Measurements from ENCODE around the gene RPRD1A.

RPRD1A gene

DNA sequence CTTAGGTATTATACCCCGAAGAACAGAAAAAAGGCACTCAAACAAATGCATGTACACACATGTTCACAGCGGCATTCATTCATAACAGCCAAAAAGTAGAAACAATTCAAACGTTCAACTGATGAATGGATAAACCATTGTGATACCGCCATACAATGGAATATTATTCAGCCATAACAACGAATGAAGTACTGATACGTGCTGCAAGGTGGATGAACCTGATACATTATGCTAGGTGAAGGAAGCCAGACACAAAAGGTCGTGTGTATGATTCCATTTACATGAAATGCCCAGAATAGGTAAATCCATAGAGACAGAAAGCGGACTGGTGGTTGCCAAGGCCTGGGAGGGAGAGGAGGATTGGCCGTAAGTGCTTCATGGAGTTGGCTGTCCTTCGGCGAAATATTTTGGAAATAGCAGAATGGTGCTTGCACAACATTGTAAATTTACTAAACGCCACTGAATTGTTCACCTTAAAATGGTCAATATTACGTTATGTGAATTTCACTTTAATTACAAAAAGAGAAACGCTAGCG is 95.6 kb downstream of the RPRD1A start:
- TF ChIP-seq GATA2 (IDR thresholded peaks at IDR 0.05; ENCODE audit: low read depth, low read length) = no peak
- TF ChIP-seq GATA3 (IDR thresholded peaks at IDR 0.05; ENCODE audit: low read depth, low read length) = no peak

- TF ChIP-seq GATA3 (IDR thresholded peaks at IDR 0.05; ENCODE audit: low read depth, low read length) (no peak), GATA2 (IDR thresholded peaks at IDR 0.05; ENCODE audit: low read depth, low read length) (no peak)
Measured at GRCh38 chr18:35969676-35970075, 97.7 kb downstream of the RPRD1A start.

DNA sequence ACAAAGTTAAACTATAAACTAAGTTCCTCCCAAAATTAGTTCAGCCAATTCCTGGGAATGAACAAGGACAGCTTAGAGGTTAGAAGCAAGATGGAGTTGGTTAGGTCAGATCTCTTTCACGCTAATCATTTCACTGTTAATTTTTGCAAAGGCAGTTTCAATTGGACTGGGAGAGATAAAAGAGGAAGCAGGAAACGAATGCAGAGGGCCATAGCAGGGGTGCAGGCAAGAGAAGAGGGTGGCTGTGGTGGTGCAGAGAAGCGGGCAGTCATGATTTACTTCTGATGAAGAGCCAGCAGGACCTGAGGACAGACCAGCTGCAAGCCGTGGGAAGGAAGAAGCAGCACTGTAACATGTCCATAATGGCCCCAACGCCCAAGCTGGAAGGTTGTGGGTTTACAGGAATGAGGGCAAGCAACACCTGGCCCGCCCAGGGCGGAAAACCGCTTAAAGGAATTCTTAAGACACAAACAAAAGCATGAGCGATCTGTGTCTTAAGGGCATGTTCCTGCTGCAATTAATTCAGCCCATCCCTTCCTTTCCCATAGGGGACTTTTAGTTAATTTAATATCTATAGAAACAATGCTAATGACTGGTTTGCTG is 99.0 kb downstream of the RPRD1A start:
- no peak for TF ChIP-seq GATA2 (IDR thresholded peaks at IDR 0.05; ENCODE audit: low read depth, low read length)
- no peak for TF ChIP-seq GATA3 (IDR thresholded peaks at IDR 0.05; ENCODE audit: low read depth, low read length)

GRCh38 chr18:35964319-35964718 is 103.0 kb downstream of the RPRD1A start:
- TF ChIP-seq GATA3 (IDR thresholded peaks at IDR 0.05; ENCODE audit: low read depth, low read length) (no peak), GATA2 (IDR thresholded peaks at IDR 0.05; ENCODE audit: low read depth, low read length) (no peak)

DNA sequence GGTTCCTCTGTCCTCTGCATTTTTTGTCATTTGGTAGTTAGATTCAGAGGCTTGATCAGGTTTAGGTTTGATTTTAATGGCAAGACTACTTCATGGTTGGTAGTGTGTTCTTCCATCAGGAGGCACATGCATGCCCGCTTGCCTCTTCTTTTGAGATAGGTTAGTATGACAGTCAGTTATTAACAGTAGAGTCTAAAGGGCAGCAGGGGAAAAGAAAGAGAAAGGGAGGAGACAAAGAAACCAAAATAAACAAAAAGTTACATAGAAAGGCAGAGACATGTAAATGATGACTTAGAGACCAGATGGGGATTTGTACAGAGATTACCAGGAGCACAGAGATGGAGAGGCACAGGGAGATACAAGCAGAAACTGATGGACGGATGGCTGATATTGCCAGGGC is 105.0 kb downstream of the RPRD1A start:
- TF ChIP-seq GATA2 (IDR thresholded peaks at IDR 0.05; ENCODE audit: low read depth, low read length) = no peak
- no peak for TF ChIP-seq GATA3 (IDR thresholded peaks at IDR 0.05; ENCODE audit: low read depth, low read length)

- TF ChIP-seq GATA3 (IDR thresholded peaks at IDR 0.05; ENCODE audit: low read depth, low read length) = no peak
- TF ChIP-seq GATA2 (IDR thresholded peaks at IDR 0.05; ENCODE audit: low read depth, low read length) = no peak
Measured at GRCh38 chr18:35956226-35956625, 111.1 kb downstream of the RPRD1A start.

DNA sequence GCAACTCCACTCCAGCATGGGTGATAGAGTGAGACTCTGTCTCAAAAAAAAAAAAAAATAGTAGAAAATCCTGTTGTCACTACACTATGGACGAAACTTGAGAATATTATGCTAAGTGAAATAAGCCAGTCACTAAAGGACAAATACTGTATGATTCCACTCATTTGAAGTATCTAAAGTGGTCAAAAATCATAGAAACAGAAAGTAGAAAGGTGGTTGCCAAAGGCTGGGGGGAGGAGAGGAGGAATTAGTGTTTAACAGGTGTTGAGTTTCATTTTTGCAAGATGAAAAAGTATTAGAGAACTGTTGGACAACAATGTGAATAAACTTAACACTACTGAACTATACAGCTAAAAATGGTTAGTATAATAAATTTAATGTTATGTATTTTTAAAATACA is 113.7 kb downstream of the RPRD1A start:
- TF ChIP-seq GATA3 (IDR thresholded peaks at IDR 0.05; ENCODE audit: low read depth, low read length) = no peak
- TF ChIP-seq GATA2 (IDR thresholded peaks at IDR 0.05; ENCODE audit: low read depth, low read length) = no peak

DNA sequence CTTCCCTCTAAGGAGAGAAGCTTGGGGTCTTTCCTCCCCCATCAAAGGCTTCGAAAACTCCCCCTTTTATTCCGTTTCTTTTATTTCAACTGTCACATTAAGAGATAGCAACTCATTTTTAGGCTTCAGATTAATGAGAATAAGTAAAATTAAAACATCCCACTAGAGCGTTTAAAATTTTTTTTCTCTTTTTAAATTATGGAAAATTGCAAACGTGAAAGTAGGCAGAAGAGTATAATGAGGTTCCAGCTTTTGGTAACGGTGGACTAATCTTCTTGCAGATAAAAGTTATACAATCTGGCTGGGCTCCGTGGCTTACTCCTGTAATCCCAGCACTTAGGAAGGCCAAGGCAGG is 116.8 kb downstream of the RPRD1A start:
- no peak for TF ChIP-seq GATA3 (IDR thresholded peaks at IDR 0.05; ENCODE audit: low read depth, low read length)
- no peak for TF ChIP-seq GATA2 (IDR thresholded peaks at IDR 0.05; ENCODE audit: low read depth, low read length)

- no peak for TF ChIP-seq GATA2 (IDR thresholded peaks at IDR 0.05; ENCODE audit: low read depth, low read length)
- TF ChIP-seq GATA3 (IDR thresholded peaks at IDR 0.05; ENCODE audit: low read depth, low read length) = no peak
Measured at GRCh38 chr18:35949903-35950627, 117.3 kb downstream of the RPRD1A start.

- TF ChIP-seq GATA3 (IDR thresholded peaks at IDR 0.05; ENCODE audit: low read depth, low read length) (no peak), GATA2 (IDR thresholded peaks at IDR 0.05; ENCODE audit: low read depth, low read length) (no peak)
Measured at GRCh38 chr18:35949090-35949489, 118.3 kb downstream of the RPRD1A start.

GRCh38 chr18:35948080-35948479 is 119.3 kb downstream of the RPRD1A start:
- no peak for TF ChIP-seq GATA2 (IDR thresholded peaks at IDR 0.05; ENCODE audit: low read depth, low read length)
- TF ChIP-seq GATA3 (IDR thresholded peaks at IDR 0.05; ENCODE audit: low read depth, low read length) = no peak

DNA sequence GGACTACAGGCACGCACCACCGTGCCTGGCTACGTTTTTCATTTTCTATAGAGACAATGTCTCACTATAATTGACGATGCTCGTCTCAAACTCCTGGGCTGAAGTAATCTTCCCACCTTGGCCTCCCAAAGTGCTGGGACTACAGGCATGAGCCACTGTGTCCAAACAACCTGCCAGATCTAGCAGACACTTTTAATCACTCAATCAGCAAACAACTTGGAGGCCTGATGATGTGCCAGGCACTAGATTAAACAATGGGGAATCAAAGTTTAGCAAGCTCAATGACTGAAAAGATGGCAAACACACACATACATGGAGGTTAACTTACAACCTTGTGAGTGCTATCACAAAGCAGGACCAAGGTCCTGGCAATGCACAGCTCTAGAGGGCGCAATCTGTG is 124.7 kb downstream of the RPRD1A start:
- TF ChIP-seq GATA2 (IDR thresholded peaks at IDR 0.05; ENCODE audit: low read depth, low read length) (no peak), GATA3 (IDR thresholded peaks at IDR 0.05; ENCODE audit: low read depth, low read length) (no peak)

DNA sequence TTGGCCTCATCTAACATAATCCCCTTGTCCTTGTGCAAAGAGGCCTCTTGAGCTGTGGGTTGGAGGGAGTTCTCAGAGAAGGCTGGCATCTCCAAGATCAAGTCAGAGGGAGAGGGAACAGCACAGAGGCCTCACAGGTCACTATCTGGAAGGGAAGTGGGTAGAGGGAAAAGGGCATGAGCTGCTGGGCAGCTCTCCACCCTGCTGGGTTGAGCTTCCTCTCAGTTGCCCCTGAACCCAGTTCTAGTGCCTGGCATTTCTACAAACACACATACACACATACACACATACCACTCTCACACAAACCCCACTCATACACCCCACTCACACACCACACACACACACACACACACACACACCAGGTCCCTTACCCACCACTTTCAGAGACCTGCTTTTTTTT is 125.2 kb downstream of the RPRD1A start:
- TF ChIP-seq GATA3 (IDR thresholded peaks at IDR 0.05; ENCODE audit: low read depth, low read length) (no peak), GATA2 (IDR thresholded peaks at IDR 0.05; ENCODE audit: low read depth, low read length) (no peak)

DNA sequence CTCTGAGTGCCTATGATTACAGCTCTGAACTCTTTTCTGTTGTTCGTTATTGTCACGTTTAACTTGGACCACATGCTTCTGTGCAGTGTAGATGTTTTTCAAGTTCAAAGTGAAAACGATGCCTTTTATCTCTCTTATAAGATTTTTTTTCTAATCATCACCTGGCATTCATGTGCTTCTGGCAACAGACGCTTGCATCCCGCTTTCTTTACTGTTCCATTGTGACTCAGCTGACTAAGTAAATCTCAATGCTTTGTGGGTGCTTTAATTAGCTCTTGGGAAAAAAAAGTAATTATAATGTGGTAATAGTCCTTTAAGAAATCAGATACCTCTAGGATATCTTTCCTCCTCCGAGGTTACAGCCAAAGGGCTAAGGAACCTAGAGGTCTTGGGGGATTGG is 126.1 kb downstream of the RPRD1A start:
- no peak for TF ChIP-seq GATA3 (IDR thresholded peaks at IDR 0.05; ENCODE audit: low read depth, low read length)
- TF ChIP-seq GATA2 (IDR thresholded peaks at IDR 0.05; ENCODE audit: low read depth, low read length) = no peak

Data from SH-SY5Y (cell line).